Loucy (cell line): ENCODE results near the gene NAT14.

Experiments
- CTCF ChIP-seq: fragments of 200-600 bp; sonication (generic); conservative IDR thresholded peaks from 2 replicates; pipeline ENCODE4 v1.5.1; 2014; ENCODE audit warnings: mild to moderate bottlenecking, antibody characterized with exemption, low read length
- EZH2phosphoT487 ChIP-seq: fragments of 200-600 bp; IDR thresholded peaks from 2 replicates; pipeline ENCODE4 v1.6.1; 2018; ENCODE audit warnings: antibody characterized with exemption, mild to moderate bottlenecking, moderate library complexity, borderline replicate concordance

DNA sequence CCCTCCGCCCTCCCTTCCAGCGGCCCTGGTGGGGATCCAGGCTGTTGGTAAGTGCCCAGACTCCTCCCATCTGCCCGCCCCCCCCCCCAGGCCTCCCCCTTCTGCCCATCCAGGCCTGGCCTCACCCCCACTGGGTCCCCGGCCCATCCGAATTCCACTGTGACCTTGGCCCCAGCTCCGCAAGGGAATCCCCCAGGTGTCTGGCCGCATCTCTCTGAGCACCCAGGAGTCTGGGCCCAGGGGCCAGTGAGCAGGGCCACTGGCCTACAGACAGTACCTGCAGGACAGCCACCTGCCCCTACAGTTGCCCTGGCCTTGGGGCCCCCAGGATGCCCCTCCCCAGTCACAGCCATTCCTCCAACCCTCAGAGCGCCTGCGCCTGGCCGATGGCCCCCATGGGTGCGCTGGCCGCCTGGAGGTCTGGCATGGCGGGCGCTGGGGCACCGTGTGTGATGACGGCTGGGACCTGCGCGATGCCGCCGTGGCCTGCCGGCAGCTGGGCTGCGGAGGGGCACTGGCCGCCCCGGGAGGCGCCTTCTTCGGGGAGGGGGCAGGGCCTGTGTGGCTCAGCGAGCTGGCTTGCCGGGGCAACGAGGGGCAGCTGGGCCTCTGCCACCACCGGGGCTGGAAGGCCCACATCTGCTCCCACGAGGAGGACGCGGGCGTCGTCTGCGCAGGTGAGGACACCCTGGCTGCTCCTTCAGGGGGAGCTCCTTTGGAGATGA lies 4.2 kb downstream of the NAT14 start:
- TF ChIP-seq CTCF (no peak), EZH2phosphoT487 (no peak)
